Stimulated activated CD4-positive, alpha-beta T cell treated with anti-CD3 and anti-CD28 coated beads, TNF-alpha, amount 100 ng/mL, for 1 hour (primary cell): ENCODE results near the gene SARM1.
"Not testable (repeated sequence)": the region's sequence is repeated elsewhere in the genome, so short reads cannot be mapped to it uniquely, and the experiment has no call there.

Source experiments
- DNase-seq, 3 donors: peaks; one replicate each; pipeline ENCODE4 v3.0.0-alpha.2; 2020; ENCODE audit warnings: low read depth in 3 of 3, low spot score in 1 of 3

Gene SARM1

DNA sequence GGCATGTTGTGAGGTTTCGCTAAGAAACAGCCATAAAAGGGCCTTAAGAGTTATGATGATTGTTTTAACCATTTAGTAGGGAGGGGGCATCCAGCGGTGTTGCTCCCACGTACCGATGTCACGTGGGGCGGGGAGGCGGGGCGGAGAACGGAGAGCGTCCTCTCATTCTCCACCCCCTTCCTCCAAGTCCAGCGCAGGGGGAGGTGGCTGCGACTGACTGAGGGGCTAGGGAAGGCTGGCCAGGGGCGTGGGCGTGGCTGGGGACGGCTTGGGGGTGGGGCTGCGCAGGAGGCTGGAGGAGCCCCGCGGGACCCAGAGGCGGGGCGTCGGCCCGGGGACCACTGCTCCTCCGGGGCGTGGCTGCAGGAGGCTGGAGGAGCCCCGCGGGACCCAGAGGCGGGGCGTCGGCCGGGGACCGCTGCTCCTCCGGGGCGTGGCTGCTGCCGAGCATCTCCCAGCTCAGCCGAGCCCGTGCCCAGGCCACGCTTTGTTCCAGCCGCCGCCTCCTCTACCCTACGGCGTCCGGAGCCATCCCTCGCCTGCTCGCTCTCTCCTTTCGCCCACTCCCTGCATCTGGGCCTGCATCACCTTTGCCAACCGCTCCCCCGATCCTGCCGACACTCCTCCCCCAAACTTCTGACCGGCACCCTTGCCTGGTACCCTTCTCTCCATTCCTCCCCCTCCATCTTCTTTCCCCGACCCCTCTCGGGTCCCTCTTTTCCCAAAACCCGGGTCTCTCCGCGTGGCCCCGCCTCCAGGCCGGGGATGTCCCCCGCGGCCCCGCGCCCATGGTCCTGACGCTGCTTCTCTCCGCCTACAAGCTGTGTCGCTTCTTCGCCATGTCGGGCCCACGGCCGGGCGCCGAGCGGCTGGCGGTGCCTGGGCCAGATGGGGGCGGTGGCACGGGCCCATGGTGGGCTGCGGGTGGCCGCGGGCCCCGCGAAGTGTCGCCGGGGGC lies at the start of gene SARM1:
TSS of gene SARM1 (plus strand) at position 450 of the 958 bp plus-strand sequence. CDS start at position 789, 339 bp downstream.
- DNase-seq = peak; percentile 38 to 73 (median 50)

DNA sequence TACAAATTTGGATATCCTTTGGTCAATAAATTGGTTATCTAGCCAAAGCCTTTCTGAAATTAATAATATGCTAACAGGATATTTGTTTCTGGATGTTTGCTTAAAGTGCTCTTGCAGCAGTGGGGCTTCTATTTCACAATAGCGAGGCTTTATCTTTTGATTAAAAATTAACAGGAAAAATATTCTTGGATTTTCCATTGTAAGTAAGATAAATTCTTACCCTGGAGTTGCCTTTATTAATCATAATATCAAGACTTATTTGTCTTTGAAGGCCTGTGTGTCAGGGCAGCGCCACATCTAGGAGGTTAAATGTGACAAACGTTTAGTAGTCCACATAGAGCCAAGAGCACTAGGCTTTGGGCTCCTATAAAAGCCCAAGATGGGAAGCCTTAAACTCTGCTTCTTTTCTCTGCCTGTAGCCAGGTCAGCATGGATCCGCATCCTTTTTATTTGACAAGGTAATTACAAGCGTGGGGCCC lies 47.2 kb upstream of the SARM1 start:
- DNase-seq = no peak

DNA sequence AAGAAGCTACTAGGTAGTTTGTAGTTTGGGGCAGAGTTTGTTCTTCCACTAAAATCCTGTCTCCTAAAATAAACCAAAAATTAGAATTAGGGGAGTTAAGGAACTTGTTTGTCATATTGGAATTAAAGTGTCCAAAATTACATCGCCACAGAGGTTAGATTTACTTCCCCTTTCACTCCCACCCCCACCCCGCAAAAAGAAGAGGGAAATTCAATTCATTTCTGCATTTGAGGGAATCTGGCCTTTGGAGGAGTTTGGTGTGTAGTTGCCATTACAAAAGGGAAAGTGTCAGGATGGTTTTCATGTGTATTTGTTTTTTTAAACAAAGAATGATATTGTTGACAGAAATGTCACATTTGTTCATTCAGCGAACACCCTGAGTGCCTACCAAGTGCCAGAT lies 46.7 kb upstream of the SARM1 start:
- no peak for DNase-seq

DNA sequence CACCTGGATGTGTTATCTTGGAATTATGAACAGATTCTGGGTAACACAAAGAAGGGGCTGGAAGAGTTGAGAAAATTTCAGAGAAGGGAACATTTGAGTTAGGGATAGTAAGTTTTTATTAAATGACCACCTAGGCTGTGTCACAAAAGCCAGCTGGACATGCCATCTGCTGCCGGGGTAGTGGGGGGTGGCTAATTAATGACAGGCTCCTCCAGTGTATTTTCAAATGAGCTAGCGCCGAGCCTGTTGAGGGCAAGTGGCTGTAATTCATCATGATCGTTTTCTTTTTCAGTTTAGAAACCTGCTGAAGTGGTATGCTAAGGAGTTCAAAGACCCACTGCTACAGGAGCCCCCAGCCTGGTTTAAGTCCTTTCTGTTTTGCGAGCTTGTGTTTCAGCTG lies 46.3 kb upstream of the SARM1 start:
- no peak for DNase-seq

DNA sequence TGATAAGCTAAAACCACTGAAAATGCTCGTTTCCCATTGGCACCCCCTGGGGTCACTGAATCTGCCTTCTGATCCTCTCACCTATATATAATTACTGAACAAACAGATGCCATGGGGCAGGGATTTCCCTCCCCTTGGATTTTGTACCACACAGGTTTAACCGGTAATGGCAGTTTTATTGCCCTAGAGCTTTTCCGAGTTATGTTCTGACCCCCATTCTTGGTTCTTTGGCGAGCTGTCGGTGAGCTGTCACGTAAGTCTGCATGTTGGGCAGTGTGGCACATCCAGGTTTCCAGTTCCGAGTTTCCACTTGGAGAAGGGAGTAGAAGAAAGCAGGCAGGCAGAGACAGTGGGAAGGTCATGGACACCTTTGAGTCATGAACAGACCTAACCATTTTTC lies 45.4 kb upstream of the SARM1 start:
- DNase-seq = no peak

DNA sequence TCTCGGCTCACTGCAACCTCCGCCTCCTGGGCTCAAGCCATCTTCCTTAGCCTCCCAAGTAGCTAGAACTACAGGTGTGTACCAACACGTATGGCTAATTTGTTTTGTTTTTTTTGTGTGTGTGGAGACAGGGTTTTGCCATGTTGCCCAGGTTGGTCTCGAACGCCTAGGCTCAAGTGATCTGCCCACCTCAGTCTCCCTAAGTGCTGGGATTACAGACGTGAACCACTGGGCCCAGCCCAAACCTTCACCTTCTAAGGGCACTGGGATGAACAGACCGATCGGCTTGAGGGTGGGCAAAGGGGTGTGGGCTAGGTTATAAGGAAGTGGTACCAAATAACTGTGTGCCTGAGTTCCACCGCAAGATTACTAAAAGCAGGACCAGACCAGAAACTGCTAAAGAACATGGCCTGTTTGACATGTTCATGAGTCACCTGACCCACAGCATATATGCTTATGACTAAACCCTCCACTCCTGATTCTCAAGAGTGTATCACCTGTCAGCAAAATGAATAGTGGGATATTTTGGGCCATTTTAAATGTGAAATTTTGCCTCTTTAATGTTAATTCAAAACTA lies 44.4 kb upstream of the SARM1 start:
- DNase-seq = no peak

DNA sequence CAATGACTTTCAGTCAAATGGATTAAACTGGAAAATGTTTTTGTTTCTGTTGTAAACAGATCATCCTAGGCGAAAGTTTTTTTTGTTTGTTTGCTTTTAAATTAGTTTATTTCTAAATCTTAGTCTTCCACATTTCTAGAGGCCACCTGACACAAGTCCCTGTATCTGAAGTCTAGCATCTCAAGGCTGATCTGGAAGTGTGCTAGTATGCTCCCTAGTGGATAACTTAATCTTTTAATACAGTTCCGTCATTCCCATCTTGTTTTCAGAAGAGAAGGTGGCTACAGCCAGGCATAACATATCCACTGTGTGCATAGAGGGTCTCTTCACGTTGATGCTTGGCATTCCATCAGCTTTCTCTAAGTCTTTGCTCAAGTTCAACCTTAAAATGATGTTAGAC lies 43.8 kb upstream of the SARM1 start:
- DNase-seq = no peak

- DNase-seq = no peak
Observed at GRCh38 chr17:28328325-28328724, 43.2 kb upstream of the SARM1 start.

DNA sequence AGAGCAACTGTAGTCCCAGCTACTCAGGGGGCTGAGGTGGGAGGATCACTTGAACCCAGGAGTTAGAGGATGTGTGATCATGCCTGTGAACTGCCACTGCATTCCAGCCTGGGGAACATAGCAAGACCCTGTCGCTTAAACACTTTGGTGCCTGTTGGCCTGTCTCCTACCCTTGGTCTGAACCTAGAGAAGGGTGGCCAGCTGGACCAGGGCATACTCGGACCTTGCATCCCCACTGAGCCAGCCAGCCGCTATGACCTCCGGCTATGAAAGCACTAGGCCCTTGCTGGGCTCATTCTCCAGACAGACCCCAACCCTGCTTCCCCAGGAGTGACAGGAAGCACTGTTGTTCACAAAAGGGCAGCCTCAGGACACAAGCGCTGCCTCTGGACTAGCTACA lies 40.8 kb upstream of the SARM1 start:
- DNase-seq = no peak

GRCh38 chr17:28331891-28332420 lies 39.5 kb upstream of the SARM1 start:
- no peak for DNase-seq

DNA sequence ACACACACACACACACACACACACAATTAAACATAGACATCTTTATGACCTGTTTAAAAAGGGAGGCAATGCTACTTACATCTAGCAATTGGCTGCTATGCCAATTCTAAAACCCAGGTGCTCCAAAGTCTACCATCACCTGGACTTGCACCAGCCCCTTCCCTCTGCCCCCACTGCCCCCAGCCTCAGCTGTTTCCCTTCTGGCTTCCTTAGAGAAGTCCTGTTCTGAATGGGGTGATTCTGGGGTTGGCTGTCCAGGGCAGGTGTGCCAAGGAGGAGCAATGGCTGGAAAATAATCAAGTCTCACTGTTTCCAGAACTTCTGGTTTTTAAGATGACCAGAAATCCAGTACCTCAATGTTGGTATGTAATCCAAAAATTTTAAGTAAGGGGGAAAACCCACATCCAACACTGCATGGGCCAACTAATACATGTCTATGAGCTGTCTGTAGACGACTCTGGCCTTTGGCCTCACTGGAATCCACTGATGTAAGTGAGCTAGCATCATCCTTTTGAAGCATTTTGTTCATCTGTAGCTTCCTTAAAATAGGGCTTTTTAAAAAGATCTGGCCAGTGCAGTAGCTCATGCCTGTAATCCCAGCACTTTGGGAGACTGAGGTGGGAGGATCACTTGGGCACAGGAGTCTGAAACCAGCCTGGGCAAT lies 38.3 kb upstream of the SARM1 start:
- DNase-seq = no peak

- DNase-seq = no peak
Observed at GRCh38 chr17:28334171-28334570, 37.3 kb upstream of the SARM1 start.

DNA sequence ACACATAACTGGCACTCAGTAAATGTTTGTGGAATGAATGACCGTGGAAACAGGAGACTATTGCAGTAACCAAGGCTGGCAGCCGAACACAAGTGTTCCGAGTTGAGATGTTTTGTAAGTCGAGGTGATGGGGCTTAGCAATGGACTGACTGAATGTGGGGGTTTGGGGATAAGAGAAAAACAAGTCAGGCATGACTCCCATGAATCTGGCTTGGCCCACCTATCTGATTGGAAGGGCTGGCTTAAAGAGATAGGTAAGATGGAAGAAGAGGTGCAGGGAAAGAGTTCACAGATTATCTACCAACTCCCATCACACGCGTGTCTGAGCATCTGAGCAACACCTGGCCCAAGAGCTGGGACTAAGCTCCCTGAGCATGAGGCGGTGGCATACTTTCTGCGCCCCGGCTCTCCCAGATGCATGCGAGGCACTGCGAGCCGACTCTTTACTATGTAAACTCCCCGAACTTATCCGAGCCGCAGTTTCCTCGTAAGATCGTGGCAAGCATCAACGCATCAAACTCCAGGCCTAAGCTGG lies 36.8 kb upstream of the SARM1 start:
- no peak for DNase-seq

DNA sequence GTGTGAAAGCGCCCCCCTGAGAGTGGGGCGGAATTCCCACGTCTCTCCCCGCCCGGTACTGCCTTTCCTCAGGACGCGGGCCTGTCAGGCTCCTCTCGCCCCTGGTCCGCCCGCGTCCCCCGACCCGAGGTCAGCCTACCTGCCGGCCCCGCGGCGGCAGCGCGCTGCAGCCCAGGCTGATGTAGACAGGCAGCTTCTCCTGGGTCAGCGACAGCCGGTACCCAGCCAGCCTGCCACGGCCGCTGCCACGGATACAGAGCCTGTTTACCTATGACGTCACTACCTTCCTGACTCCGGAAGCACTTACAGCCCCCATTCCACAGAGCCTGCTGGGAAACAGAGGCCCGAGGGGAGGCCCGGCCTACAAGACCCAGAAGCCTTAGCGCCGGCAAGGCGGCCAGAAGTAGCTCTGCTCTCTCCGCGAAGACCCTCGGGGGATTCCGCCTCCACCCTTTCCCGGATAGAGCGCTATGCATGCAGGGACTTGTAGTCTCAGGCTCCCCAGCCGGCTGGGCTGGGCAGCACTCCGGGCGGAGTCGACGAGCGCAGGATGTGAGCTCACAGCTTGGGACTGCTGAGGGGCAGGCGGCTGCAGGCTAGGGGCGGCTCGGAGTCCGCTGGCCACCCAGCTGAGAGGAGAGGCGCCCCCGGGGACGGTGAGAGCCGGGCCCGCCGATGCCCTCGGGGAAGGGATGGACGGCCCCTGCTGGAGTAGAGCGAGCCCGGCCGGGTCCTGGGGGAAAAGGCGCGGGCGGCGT lies 36.1 kb upstream of the SARM1 start, which contains the start of the genes IFT20 and TNFAIP1:
TSS of gene IFT20 (minus strand) at position 272 of the 758 bp plus-strand sequence. CDS start 3,487 bp downstream, outside the sequence.
TSS of gene TNFAIP1 (plus strand) at position 561 of the 758 bp plus-strand sequence. CDS start 3,761 bp downstream, outside the sequence.
- DNase-seq = peak; percentile 85 to 96 (median 95)

- DNase-seq = no peak
Observed at GRCh38 chr17:28335959-28336871, 35.3 kb upstream of the SARM1 start.

- DNase-seq = no peak
Observed at GRCh38 chr17:28338056-28338768, 33.3 kb upstream of the SARM1 start.

DNA sequence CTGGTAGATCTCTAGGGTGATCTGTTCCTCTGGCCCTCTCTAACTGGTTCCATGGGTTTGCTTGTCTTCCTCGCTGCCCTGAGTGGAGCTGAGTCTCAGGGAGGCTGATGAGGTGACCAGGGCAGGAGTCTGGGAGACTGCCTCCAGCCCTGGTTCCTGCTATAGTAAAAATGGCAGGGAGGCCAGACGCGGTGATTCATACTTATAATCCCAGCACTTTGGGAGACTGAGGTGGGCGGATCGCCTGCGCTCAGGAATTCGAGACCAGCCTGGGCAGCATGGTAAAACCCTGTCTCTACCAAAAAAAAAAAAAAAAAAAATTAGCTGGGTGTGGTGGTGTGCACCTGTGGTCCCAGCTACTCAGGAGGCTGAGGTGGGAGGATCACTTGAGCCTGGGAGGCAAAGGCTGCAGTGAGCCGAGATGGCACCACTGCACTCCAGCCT lies 32.7 kb upstream of the SARM1 start:
- DNase-seq = not testable (repeated sequence)

- DNase-seq = no peak
Observed at GRCh38 chr17:28339431-28339830, 32.1 kb upstream of the SARM1 start.
